Endothelial cell of hepatic sinusoid (primary cell): ENCODE measurements around the gene CUTA.
"Not testable (repeated sequence)": the region's sequence is repeated elsewhere in the genome, so short reads cannot be mapped to it uniquely, and the experiment has no call there.

Experiments used
- in situ Hi-C: cut with HindIII; loops from 2 replicates; pipeline ENCODE4 v1.10.0; 2017; ENCODE audit warnings: low sequenced_read_pairs

The CUTA gene

DNA sequence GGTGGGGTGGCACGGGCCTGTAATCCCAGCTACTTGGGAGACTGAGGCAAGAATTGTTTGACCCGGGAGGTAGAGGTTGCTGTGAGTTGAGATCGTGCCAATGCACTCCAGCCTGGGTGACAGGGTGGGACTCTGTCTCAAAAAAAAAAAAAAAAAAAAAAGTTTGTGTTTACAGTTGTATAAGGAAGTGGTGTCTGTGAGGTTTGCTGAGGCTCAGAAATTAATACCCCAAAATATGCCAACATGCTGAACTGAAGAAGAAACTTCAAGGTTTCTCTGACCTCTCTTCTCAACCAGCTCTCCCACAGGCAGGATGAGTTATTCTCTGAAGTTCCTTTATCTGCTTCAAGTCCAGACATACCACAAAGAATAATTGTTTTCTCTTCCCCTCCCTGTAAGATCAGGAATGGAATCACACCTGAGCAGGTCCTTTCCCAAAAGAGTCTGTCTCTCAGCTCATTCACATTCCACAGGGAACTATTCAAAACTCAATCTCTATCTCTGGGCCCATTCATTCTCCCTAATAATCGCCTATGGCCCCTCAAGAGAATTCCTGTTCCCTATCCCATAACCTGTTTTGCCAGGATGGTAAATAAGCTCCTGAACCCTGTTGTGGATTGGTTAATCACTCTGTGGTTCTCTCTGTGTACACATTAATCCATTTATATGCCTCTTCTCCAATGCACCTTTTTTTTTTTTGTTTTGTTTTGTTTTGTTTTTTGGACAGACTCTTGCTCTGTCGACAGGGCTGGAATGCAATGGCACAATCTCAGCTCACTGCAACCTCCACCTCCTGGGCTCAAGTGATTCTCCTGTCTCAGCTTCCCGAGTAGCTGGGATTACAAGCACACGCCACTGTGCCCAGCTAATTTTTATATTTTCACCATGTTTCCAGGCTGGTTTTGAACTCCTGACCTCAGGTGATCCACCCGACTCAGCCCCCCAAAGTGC is 43.7 kb downstream of the CUTA start:
- in situ Hi-C loops = no loop called here

GRCh38 chr6:33372526-33373123 is 45.3 kb downstream of the CUTA start:
- in situ Hi-C loops = no loop called here

DNA sequence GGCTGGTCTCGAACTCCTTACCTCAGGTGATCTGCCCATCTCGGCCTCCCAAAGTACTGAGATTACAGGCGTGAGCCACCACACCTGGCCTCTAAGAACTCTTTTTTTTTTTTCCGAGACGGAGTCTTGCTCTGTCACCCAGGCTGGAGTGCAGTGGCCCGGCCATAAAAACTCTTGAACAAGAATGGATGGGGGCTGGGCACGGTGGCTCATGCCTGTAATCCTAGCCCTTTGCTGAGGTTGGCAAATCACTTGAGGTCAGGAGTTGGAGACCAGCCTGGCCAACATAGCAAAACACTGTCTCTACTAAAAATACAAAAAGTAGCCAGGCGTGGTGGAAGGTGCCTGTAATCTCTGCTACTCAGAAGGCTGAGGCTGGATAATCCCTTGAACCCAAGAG is 46.0 kb downstream of the CUTA start:
- in situ Hi-C loops = not testable (repeated sequence)

- in situ Hi-C loops = not testable (repeated sequence)
These were observed 50.2 kb downstream of the CUTA start for GRCh38 chr6:33367715-33368025.

DNA sequence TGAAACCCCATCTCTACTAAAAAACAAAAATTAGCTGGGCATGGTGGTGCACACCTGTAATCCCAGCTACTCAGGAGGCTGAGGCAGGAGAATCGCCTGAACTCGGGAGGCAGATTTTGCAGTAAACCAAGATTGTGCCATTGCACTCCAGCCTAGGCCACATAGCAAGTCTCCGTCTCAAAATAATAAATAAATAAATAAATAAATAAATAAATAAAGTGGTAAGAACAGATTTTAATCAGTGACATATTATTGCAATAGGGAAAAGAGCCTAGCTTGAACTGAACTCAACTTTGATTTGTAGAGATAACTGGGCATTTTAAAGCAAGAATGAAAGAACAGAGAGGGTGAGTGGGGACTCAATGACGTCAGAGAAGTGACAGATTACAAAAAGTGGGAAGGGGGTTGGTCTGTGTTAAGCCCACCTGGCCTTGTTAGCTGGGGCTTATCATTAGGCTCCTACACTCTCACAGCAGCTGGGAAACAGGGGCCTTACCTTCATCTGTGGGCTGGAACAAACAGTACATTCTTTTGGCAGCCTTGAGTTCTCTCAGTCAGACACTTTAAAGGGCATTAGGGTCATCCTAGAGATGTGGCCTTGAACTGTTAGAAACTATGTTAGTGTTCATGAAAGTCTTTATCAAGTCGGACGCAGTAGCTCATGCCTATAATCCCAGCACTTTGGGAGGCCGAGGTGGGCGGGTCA is 50.7 kb downstream of the CUTA start:
- in situ Hi-C loops = no loop called here
